Stimulated activated CD4-positive, alpha-beta T cell treated with anti-CD3 and anti-CD28 coated beads, TNF-alpha, amount 100 ng/mL, for 4 hours (primary cell): Measurements from ENCODE around the gene GTSE1.

Experiments
- DNase-seq, 3 experiments: peaks; one replicate each; pipeline ENCODE4 v3.0.0-alpha.2; 2020; ENCODE audit warnings: low read depth in 3 of 3

Gene GTSE1

GRCh38 chr22:46326066-46326680, 29.5 kb downstream of the GTSE1 start:
- DNase-seq, result no peak

- DNase-seq, result no peak
Observed at GRCh38 chr22:46327691-46328465, 31.2 kb downstream of the GTSE1 start.

GRCh38 chr22:46328797-46329196, 32.1 kb downstream of the GTSE1 start:
- DNase-seq, result no peak

GRCh38 chr22:46329616-46330015, 32.9 kb downstream of the GTSE1 start:
- DNase-seq, result no peak

DNA sequence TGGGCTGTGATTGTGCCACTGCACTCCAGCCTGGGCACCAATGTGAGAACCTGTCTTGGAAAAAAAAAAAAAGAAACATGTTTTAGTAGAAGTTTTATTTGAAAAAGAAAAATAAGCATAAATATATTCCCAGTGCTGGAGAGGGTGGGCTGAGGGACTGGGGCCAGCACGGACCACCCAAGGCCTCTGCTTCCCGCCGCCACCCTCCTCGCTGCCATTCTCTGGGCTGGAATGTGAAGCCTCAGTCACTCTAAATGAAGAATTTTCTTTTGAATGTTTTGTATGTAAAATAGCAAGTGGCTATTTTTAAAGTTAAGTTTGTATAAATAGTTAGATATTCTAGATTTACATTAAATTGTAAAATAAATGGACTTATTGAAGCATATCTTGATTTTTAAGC, 33.8 kb downstream of the GTSE1 start:
- no peak for DNase-seq

DNA sequence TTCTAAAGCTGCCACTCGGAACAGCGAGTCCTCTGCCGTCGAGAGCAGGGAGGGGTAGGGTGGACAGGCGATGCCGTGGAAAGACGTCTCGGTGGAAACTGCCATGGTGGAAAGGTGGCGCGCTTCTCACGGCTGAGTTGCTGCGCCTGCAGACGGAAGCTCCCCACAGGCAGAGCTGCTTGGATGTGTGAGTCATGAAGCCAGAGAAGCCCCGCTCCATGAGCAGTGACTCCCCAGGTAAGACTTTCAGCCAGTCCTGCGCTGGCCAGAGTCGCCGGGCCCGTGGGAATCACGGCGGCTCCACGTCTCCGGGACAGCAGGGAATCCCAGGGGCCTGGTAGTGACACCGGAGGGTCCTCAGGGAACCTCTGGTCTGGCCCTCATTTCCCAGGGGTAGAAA, 34.8 kb downstream of the GTSE1 start:
- DNase-seq, result no peak

DNA sequence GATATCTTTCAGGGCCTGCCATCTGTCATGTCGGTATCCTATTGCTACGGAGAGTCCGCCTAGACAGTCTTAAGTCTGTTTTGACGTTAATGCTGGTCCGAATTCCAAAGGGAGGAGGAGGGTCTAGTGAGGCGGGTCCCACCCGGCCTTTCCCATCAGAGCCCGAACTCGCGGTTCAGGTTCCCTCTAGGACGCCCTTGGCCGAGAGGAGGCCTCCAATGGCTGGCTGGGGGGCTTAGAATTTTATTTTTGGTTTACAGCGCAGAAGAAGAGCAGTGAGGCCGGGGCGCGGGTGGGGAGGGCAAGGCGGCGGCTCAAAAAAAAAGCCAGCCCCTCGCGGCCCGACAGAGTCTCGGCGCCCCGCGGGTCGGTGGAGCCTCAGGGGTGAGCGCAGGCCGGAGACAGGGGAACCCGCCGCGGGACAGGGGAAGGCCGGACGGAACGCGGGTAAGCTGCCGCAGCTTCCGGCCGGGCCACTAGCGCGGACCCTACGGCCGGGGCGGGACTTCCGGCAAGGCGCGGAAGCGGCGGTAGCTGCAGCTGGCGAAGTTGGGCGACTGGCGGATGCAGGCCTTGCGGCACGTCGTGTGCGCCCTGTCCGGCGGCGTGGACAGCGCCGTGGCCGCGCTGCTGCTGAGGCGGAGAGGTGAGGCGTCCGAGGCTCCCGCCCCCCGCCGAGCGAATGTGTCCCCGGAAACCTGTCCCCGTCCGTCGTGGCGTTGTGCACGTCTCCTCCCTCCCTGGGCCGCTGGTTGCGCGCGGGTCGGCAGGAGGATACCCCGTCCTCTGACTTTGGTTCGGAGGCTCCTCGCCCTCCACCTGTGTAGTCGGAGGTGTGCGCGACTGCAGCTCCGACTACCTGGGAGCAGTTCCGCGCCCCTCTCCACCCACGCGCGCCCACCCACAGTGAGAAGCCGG, 38.8 kb downstream of the GTSE1 start, which contains the start of gene TRMU:
Gene TRMU (plus strand): TSS at position 514 of the 918 bp plus-strand sequence. CDS start 51 bp downstream, at position 565.
- DNase-seq, result peak; percentile 41 to 70 (median 42)

DNA sequence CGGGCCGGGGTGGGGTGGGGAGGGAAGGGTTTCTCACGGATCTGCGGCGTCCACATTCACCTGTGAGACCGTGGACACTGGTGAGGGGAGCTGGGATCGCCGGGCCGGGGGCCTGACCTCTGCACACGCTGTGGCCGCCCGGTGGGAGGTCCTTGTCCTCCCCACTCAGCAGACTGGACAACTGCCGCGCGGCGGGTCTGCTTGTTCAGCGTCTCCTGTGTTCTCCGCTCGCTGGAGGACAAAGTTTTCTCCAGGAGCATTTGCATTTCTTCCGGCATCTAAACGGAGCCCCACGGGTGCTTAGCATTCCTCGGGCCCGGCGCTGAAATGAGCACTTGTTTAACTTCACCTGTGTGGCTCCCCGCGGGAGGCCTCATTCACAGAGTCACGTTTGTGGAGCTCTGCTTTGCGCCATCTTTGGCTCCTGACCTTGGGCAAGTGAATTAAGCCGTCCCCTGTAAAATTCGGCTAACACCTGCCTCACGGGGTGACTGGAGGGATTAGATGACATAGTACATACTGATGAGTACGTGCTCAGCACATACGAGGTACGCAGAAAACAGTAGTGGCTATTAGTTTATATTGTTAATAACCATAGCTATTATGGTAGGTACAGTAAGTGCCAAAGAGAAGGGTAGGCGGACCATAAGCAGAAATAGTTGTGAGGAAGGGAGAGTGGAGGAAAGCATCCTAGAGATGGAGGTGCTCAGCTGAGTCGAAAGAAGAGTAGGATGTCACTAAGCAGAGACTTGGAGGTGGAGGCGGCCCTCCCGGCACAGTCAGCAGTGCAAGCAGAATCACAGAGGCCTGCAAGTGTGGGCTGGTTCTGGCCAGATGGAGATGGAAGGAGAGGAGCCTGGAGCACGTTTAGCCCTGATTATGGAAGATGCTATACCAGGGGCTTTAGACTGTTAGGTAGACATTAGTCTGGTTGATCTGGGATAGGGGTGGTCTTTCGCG, 39.7 kb downstream of the GTSE1 start:
- no peak for DNase-seq

DNA sequence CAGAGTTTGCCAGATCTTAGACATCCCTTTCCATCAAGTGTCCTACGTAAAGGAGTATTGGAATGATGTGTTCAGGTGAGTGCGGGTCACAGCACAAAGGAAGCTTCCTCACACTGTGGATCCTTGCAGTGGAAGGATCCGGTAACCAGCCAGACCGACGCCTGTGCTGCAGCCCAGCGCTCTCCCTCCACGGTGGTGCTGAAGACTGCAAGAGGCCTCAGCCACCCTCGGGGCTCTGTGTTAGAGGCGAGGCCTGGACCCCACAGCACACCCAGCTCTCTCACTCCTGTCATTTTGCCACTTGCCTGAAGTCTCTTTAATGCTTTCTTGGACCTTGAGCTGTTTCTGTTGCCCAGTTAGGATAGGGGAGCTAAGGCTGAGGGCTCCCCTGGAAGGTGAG, 41.2 kb downstream of the GTSE1 start:
- no peak for DNase-seq

- no peak for DNase-seq
Observed at GRCh38 chr22:46338636-46339035, 42.0 kb downstream of the GTSE1 start.

DNA sequence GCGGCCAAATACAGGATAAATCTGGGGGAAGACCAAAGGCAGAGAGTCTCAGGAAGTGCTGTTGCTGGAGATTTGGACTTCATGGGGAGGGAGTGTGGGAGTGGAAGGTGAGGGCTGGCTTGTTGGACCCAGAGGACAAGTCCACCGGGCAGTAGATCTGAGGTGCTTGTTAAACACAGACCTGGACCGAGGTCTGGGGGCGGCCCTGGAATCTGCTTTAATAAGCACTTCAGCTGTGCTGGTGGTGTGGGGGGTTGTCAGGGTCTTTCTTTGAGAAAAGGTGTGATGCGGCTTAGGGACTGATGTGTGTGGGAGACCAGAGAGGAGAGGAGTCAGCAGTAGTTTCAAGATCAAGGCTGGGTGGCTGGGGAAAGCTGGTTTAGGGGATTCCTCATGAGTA, 43.3 kb downstream of the GTSE1 start:
- DNase-seq, result no peak

GRCh38 chr22:46340676-46341075, 44.0 kb downstream of the GTSE1 start:
- DNase-seq, result no peak

- DNase-seq, result no peak
Observed at GRCh38 chr22:46346680-46347405, 50.2 kb downstream of the GTSE1 start.

GRCh38 chr22:46347646-46348045, 51.0 kb downstream of the GTSE1 start:
- DNase-seq, result no peak

- DNase-seq, result no peak
Observed at GRCh38 chr22:46348099-46348695, 51.5 kb downstream of the GTSE1 start.

DNA sequence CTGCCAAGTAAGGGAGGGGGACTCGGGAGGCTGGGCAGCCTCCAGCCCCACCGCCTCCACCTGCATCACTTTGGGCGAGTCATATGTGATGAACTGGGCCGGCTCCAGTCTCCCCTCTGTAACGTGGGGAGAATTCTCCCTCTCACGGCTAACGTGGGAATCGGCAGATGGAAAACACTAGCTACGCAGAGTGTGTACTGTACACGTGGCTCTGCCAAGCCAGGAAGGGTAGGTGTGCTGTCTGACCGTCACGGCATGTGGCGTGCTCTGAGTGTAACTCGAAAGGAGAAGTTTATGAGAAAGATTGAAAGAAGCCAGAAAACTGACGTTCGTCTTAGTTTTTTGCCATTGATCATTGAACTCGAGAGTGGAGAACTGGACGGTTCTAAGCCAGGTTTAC, 52.6 kb downstream of the GTSE1 start:
- no peak for DNase-seq

GRCh38 chr22:46349681-46350080, 53.0 kb downstream of the GTSE1 start:
- DNase-seq, result no peak

- no peak for DNase-seq
Observed at GRCh38 chr22:46350121-46350520, 53.5 kb downstream of the GTSE1 start.

DNA sequence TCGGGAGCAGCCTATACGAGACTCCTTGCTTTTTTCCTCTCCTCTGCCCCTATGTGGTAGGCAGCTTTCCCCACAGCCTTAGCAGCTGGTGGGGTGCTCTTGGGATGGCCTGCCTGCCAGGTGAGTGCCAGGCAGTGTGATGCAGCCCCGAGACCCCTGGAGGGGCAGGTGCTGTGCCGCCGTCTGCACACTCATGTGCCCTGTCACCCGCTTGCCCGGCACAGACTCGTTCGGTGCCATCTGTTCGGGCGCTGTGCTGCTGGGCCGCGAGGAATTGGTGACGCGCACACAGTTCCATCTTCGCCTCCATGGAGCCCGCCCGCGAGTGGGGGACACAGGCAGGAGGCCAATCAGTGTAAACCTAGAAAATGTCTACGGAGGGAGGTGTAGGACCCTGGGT, 54.0 kb downstream of the GTSE1 start:
- DNase-seq, result no peak

GRCh38 chr22:46351131-46351735, 54.6 kb downstream of the GTSE1 start:
- DNase-seq, result no peak
